WTC11 (cell line): ENCODE measurements around the gene CWC15.

ENCODE experiments used
- CTCF ChIP-seq: fragments of 200-600 bp; IDR thresholded peaks from 2 replicates; pipeline ENCODE4 v1.8.0; 2022; ENCODE audit warnings: antibody characterized with exemption
- IRF2 ChIP-seq: sonication (generic); formaldehyde crosslinking; IDR thresholded peaks from 2 replicates; pipeline ENCODE4 v1.8.0; 2022; ENCODE audit warnings: low read depth, missing genetic modification reagents, borderline replicate concordance
- KAT7 ChIP-seq: sonication (generic); formaldehyde crosslinking; IDR thresholded peaks from 2 replicates; pipeline ENCODE4 v1.8.1; 2023; ENCODE audit warnings: missing genetic modification reagents, mild to moderate bottlenecking, borderline replicate concordance
- NFYB ChIP-seq: sonication (generic); formaldehyde crosslinking; conservative IDR thresholded peaks from 2 replicates; pipeline ENCODE4 v1.8.0; 2022; ENCODE audit warnings: low read depth, missing genetic modification reagents
- NR2C2 ChIP-seq: sonication (generic); formaldehyde crosslinking; IDR thresholded peaks from 2 replicates; pipeline ENCODE4 v1.8.0; 2022; ENCODE audit warnings: mild to moderate bottlenecking, missing genetic modification reagents
- PREB ChIP-seq: sonication (generic); formaldehyde crosslinking; IDR thresholded peaks from 2 replicates; pipeline ENCODE4 v1.8.1; 2022; ENCODE audit warnings: mild to moderate bottlenecking, missing genetic modification reagents, moderate library complexity, borderline replicate concordance
- SP1 ChIP-seq: sonication (generic); formaldehyde crosslinking; conservative IDR thresholded peaks from 2 replicates; pipeline ENCODE4 v1.8.1; 2022; ENCODE audit warnings: missing genetic modification reagents
- STAT6 ChIP-seq: sonication (generic); formaldehyde crosslinking; conservative IDR thresholded peaks from 2 replicates; pipeline ENCODE4 v1.8.1; 2023; ENCODE audit warnings: mild to moderate bottlenecking, low read depth, missing genetic modification reagents, moderate library complexity
- TF ChIP-seq, protein P1 (sequence below): sonication (generic); formaldehyde crosslinking; IDR thresholded peaks from 2 replicates; pipeline ENCODE4 v1.8.0; 2022; ENCODE audit warnings: mild to moderate bottlenecking, missing genetic modification reagents

DNA sequence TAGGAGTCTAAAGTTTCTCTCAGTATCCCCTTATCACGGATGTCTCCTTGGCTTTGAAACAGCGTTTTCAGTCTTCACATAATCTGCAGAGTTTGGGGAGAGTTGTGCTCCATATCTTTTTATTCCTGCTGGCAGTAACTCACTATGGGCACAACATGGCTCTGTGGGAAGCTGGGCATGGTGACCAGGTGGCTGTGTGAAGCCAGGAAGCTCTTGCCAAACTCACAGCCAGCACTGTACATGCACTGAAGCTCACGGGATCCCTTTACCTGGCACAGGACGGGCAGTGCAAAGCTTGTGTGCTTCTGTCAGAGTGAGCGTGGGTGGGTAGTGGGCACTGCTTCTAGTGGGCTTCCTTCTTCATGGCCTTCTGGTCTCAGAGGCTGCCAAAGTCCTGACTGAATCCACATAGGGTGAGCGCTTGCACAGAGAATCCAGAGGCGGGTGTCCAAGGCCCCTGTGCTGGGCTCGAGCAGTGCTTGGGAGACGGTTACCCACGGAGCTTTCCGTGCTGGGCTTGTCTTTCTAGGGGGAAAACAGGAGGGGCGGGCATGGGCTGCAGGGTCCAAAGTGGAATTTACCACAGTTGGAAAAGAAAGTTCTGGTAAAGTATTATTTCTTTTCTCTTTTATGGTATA is 40.9 kb upstream of the CWC15 start:
- TF ChIP-seq CTCF (no peak), PREB (CRISPR knock-in tag) (no peak), STAT6 (CRISPR knock-in tag) (no peak), NFYB (CRISPR knock-in tag) (no peak), IRF2 (CRISPR knock-in tag) (no peak), KAT7 (no peak), NR2C2 (CRISPR knock-in tag) (no peak), SP1 (CRISPR knock-in tag) (no peak)
- TF ChIP-seq, protein P1, sequence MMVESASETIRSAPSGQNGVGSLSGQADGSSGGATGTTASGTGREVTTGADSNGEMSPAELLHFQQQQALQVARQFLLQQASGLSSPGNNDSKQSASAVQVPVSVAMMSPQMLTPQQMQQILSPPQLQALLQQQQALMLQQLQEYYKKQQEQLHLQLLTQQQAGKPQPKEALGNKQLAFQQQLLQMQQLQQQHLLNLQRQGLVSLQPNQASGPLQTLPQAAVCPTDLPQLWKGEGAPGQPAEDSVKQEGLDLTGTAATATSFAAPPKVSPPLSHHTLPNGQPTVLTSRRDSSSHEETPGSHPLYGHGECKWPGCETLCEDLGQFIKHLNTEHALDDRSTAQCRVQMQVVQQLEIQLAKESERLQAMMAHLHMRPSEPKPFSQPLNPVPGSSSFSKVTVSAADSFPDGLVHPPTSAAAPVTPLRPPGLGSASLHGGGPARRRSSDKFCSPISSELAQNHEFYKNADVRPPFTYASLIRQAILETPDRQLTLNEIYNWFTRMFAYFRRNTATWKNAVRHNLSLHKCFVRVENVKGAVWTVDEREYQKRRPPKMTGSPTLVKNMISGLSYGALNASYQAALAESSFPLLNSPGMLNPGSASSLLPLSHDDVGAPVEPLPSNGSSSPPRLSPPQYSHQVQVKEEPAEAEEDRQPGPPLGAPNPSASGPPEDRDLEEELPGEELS (CRISPR knock-in tag), result no peak
